IMR-90 (cell line): ENCODE data around the gene TBC1D1. TPM values are rescaled to one million over a fixed set of nuclear protein-coding genes. Genes with fewer than 3 reads are reported as not detected.

ENCODE experiments used
- ATAC-seq: fragments of 200-7000 bp; cut with Tn5 transposase; 2 replicates; pipeline ENCODE4 v1.9.1; 2020; ENCODE audit warnings: low read depth, mild to moderate bottlenecking, moderate library complexity
- BruUV-seq: library from RNA; stranded (reverse); fragments of 400-500 nt; replicated peaks from 2 replicates; lab custom pipeline; 2021; lab: Mats Ljungman, UMichigan
- CTCF ChIA-PET: fragments of 300-600 bp; formaldehyde crosslinking; extraction: SDS; loops from one replicate; lab custom pipeline; 2021; ENCODE audit warnings: antibody characterized with exemption; lab: Yijun Ruan, JAX
- POLR2A ChIA-PET: fragments of 300-600 bp; sonication (Branson Sonifier 250); formaldehyde crosslinking; loops from one replicate; lab custom pipeline; 2022; ENCODE audit warnings: antibody characterized with exemption; ENCODE audit not compliant: unreplicated experiment; lab: Charles Lee
- DNase-seq: peaks from one replicate; pipeline ENCODE4 v3.0.0; 2013
- H2AFZ ChIP-seq: replicated peaks from 2 replicates; pipeline ENCODE3; 2013; ENCODE audit warnings: low read length, mild to moderate bottlenecking; ENCODE audit not compliant: poor library complexity
- H2AK5ac ChIP-seq: 2 replicates; pipeline ENCODE4 v1.6.1; 2013; ENCODE audit warnings: low read depth, low read length, inconsistent platforms
- H2AK9ac ChIP-seq: replicated peaks from 2 replicates; pipeline ENCODE3; 2013; ENCODE audit warnings: mild to moderate bottlenecking, low read depth, low read length, moderate library complexity; ENCODE audit not compliant: poor library complexity
- H2BK120ac ChIP-seq: 2 replicates; pipeline ENCODE4 v1.6.1; 2013; ENCODE audit warnings: low read depth, low read length, inconsistent platforms
- H2BK15ac ChIP-seq: 3 replicates; pipeline ENCODE4 v1.6.1; 2013; ENCODE audit warnings: low read depth, low read length, inconsistent platforms
- H2BK20ac ChIP-seq: 2 replicates; pipeline ENCODE4 v1.6.1; 2013; ENCODE audit warnings: low read depth, mild to moderate bottlenecking, inconsistent platforms, low read length, moderate library complexity
- H2BK5ac ChIP-seq: 2 replicates; pipeline ENCODE4 v1.6.1; 2013; ENCODE audit warnings: mild to moderate bottlenecking, low read depth, low read length, inconsistent platforms; ENCODE audit not compliant: poor library complexity, severe bottlenecking
- H3K14ac ChIP-seq: replicated peaks from 2 replicates; pipeline ENCODE4 v1.6.1; 2013; ENCODE audit warnings: low read depth, low read length, inconsistent platforms
- H3K18ac ChIP-seq: 2 replicates; pipeline ENCODE4 v1.6.1; 2013; ENCODE audit warnings: low read depth, low read length, control low read depth
- H3K23ac ChIP-seq: 2 replicates; pipeline ENCODE4 v1.6.1; 2013; ENCODE audit warnings: low read depth, low read length, inconsistent platforms
- H3K27ac ChIP-seq: 2 replicates; pipeline ENCODE4 v1.5.1; 2013; ENCODE audit warnings: mild to moderate bottlenecking, control low read depth, low read length; ENCODE audit not compliant: insufficient read depth
- H3K27me3 ChIP-seq: 2 replicates; pipeline ENCODE4 v1.6.1; 2013; ENCODE audit warnings: low read length; ENCODE audit not compliant: control insufficient read depth, insufficient read depth
- H3K36me3 ChIP-seq: 2 replicates; pipeline ENCODE4 v1.6.1; 2013; ENCODE audit warnings: low read length, mixed read lengths; ENCODE audit not compliant: control insufficient read depth, insufficient read depth
- H3K4ac ChIP-seq: 2 replicates; pipeline ENCODE4 v1.6.1; 2013; ENCODE audit warnings: low read depth, low read length, inconsistent platforms
- H3K4me1 ChIP-seq: 2 replicates; pipeline ENCODE4 v1.6.1; 2013; ENCODE audit warnings: low read length, mixed read lengths; ENCODE audit not compliant: control insufficient read depth, insufficient read depth
- H3K4me2 ChIP-seq: 2 replicates; pipeline ENCODE4 v1.6.1; 2013; ENCODE audit warnings: low read depth, mild to moderate bottlenecking, control low read depth, low read length, moderate library complexity
- H3K4me3 ChIP-seq: 2 replicates; pipeline ENCODE4 v1.5.1; 2013; ENCODE audit warnings: low read depth, mild to moderate bottlenecking, control low read depth, low read length, moderate library complexity; ENCODE audit not compliant: insufficient read depth
- H3K56ac ChIP-seq: 2 replicates; pipeline ENCODE4 v1.6.1; 2013; ENCODE audit warnings: low read length, inconsistent platforms; ENCODE audit not compliant: insufficient read depth; ENCODE audit errors: extremely low read depth
- H3K79me1 ChIP-seq, 2 experiments: 2 replicates each; pipeline ENCODE4 v1.6.1; 2013; ENCODE audit warnings: low read length in 2 of 2, inconsistent platforms in 1 of 2, low read depth in 1 of 2
- H3K9ac ChIP-seq: 2 replicates; pipeline ENCODE4 v1.6.1; 2013; ENCODE audit warnings: low read depth, low read length, control low read depth
- H3K9me1 ChIP-seq: 2 replicates; pipeline ENCODE4 v1.6.1; 2013; ENCODE audit warnings: low read length, inconsistent platforms; ENCODE audit not compliant: insufficient read depth
- H3K9me3 ChIP-seq: 2 replicates; pipeline ENCODE4 v1.6.1; 2013; ENCODE audit warnings: low read length; ENCODE audit not compliant: control insufficient read depth, insufficient read depth
- H4K20me1 ChIP-seq: 2 replicates; pipeline ENCODE4 v1.6.1; 2013; ENCODE audit warnings: low read length, inconsistent platforms; ENCODE audit not compliant: insufficient read depth
- H4K5ac ChIP-seq: 2 replicates; pipeline ENCODE4 v1.6.1; 2013; ENCODE audit warnings: mild to moderate bottlenecking, low read depth, low read length, control low read depth
- H4K8ac ChIP-seq, 2 experiments: 2 replicates each; pipeline ENCODE4 v1.6.1; 2013; ENCODE audit warnings: low read depth in 2 of 2, low read length in 2 of 2, control low read depth in 1 of 2, inconsistent platforms in 1 of 2
- H4K91ac ChIP-seq: 2 replicates; pipeline ENCODE4 v1.6.1; 2013; ENCODE audit warnings: low read depth, low read length, inconsistent platforms; ENCODE audit not compliant: insufficient read depth
- CEBPB ChIP-seq: IDR thresholded peaks from 2 replicates; pipeline ENCODE4 v1.6.1; 2012; ENCODE audit warnings: low read depth, low read length, improper control_type of control experiment
- CHD1 ChIP-seq: IDR thresholded peaks from 2 replicates; pipeline ENCODE4 v1.6.1; 2012; ENCODE audit warnings: low read depth, low read length, improper control_type of control experiment
- MAZ ChIP-seq: IDR thresholded peaks from 2 replicates; pipeline ENCODE4 v1.6.1; 2012; ENCODE audit warnings: low read depth, mild to moderate bottlenecking, low read length, improper control_type of control experiment, moderate library complexity, borderline replicate concordance
- RFX5 ChIP-seq: IDR thresholded peaks from 2 replicates; pipeline ENCODE4 v1.8.0; 2012; ENCODE audit warnings: low read depth, mild to moderate bottlenecking, low read length, moderate library complexity
- WGBS, 2 experiments: methylation state at CpG; one replicate each; pipeline versions ENCODE4 v1.1.5 to v1.1.7; 2013; ENCODE audit warnings: missing lambda C conversion rate in 2 of 2; ENCODE audit not compliant: insufficient read length in 1 of 2; ENCODE audit errors: extremely low coverage in 2 of 2; 5-methylcytosine and 5-hydroxymethylcytosine counted together
- dilution Hi-C: fragments of 300-500 bp; cut with HindIII; formaldehyde crosslinking; loops from one replicate; pipeline ENCODE4 v1.14.3; 2018; ENCODE audit warnings: low sequenced_read_pairs; ENCODE audit not compliant: unreplicated experiment
- in situ Hi-C: fragments of 300-500 bp; cut with MboI; formaldehyde crosslinking; loops from 3 replicates; pipeline ENCODE4 v1.14.3; 2019; ENCODE audit warnings: low sequenced_read_pairs, inconsistent platforms, mixed read lengths
- intact Hi-C: fragments of 100-400 bp; cut with micrococcal nuclease; formaldehyde crosslinking; loops from 2 replicates; pipeline ENCODE4 v1.10.0; 2022
- polyA plus RNA-seq, 3 experiments: library from polyadenylated mRNA; depleted of rRNA; stranded (reverse); fragments of >200 nt; gene quantifications; 2 replicates each; pipeline ENCODE4 v1.2.3, GENCODE V29; 2012; ENCODE audit warnings: low replicate concordance in 1 of 3
- total RNA-seq: library from RNA; depleted of rRNA; stranded (reverse); fragments of >200 nt; gene quantifications from 2 replicates; pipeline ENCODE4 v1.2.3, GENCODE V29; 2012
- TF ChIP-seq, protein P1 (sequence below): conservative IDR thresholded peaks from 2 replicates; pipeline ENCODE4 v1.5.1; 2012; ENCODE audit warnings: mild to moderate bottlenecking, low read depth, low read length, improper control_type of control experiment

TBC1D1 gene
- total and polyA plus RNA-seq, 2 of the 4 experiments (the other 2 are of a cell fraction) = 42.4 to 104 TPM

DNA sequence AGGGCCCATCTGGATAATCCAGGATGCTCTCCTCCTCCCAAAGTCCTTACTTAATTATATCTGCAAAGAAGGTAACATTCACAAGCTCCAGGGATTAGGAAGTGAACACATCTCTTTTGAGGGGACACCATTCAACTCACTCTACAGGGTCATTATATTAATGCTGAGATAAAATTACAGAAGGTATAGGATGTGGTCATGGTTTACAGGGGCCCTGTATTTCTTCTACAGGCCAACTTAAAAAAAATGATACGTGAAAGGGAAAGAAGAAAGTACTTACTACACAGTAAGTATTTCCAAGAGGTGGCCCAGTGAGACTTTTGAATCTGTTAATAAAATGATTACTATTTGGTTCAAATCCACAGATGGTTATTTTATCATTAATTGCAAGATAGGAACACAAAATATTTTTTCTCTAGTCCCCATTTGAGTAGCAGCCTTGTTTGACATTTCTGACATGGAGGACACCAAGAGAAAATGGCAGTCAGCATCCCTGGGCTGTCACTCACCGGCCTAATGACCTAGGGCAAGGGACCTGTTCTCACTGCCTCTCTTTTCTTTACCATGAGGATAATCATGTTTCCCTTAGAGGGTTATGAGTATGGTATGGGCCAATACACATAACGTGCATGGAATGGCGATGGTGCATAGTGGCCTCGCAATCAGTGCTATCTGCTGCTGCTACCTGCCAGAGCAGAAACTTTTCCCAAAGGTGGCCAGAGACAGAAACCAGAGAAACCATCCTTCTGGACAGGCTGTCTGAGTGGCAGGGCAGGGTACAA is 209.8 kb downstream of the TBC1D1 start:
- Histone ChIP-seq H3K27me3 (no peaks in the 10 kb centered on the region), H4K5ac (peak overlapping the region; percentile 41; the same call in 1 of the 2 replicates), H3K9me3 (no peaks in the 10 kb centered on the region), H3K4me3 (no peak overlapping the region), H3K23ac (peak overlapping the region; percentile 61; the same call in 1 of the 2 replicates), H3K27ac (peak overlapping the region; percentile 71; the same call in 1 of the 2 replicates), H3K4ac (peak overlapping the region; percentile 69), H2BK20ac (peak overlapping the region; percentile 15), H4K91ac (peak overlapping the region; percentile 73), H3K56ac (no peak overlapping the region; the same call in 1 of the 2 replicates), H4K8ac (peak overlapping the region; percentile 81 to 85; a peak in 3 of 4 replicates), H3K14ac (peak overlapping the region; percentile 79), H3K18ac (peak overlapping the region; percentile 94; the same call in 1 of the 2 replicates), H3K9ac (no peak overlapping the region), H2BK120ac (peak overlapping the region; percentile 86), H2AK9ac (peak overlapping the region; percentile 33), H3K36me3 (peaks cover 2% of the 10 kb centered on the region; the same call in 1 of the 2 replicates), H3K9me1 (peaks cover 22% of the 10 kb centered on the region), H3K79me1 (peaks cover 0 to 16% of the 10 kb centered on the region in 2 experiments; a peak in 2 of 4 replicates), H2BK15ac (peak overlapping the region; percentile 88), H3K4me2 (no peak overlapping the region), H2AK5ac (peak overlapping the region; percentile 97), H2AFZ (peak overlapping the region; percentile 39), H3K4me1 (peaks cover 22% of the 10 kb centered on the region), H4K20me1 (no peaks in the 10 kb centered on the region), H2BK5ac (peak overlapping the region; percentile 89)
- ATAC-seq = no peak
- DNase-seq = no peak
- in situ Hi-C loops (no loop called here), dilution Hi-C loops (no loop called here), intact Hi-C loops (no loop called here)
- WGBS, 2 experiments = 100% methylated on average over 3 of the region's 5 CpGs; no CpG with 5 or more reads in 1 of the 2 experiments
- CTCF ChIA-PET = interaction anchor here (0.7 to 0.9 kb wide), 2 partner anchors 14 to 569 kb away, joined by 3 to 4 read pairs; no protein-coding TSS in a partner anchor
- TF ChIP-seq MAZ = no peak
- no peak for TF ChIP-seq CHD1
- TF ChIP-seq, protein P1, sequence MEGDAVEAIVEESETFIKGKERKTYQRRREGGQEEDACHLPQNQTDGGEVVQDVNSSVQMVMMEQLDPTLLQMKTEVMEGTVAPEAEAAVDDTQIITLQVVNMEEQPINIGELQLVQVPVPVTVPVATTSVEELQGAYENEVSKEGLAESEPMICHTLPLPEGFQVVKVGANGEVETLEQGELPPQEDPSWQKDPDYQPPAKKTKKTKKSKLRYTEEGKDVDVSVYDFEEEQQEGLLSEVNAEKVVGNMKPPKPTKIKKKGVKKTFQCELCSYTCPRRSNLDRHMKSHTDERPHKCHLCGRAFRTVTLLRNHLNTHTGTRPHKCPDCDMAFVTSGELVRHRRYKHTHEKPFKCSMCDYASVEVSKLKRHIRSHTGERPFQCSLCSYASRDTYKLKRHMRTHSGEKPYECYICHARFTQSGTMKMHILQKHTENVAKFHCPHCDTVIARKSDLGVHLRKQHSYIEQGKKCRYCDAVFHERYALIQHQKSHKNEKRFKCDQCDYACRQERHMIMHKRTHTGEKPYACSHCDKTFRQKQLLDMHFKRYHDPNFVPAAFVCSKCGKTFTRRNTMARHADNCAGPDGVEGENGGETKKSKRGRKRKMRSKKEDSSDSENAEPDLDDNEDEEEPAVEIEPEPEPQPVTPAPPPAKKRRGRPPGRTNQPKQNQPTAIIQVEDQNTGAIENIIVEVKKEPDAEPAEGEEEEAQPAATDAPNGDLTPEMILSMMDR = no peak
- TF ChIP-seq CEBPB = no peak
- TF ChIP-seq RFX5 = no peak
- POLR2A ChIA-PET = no interaction called here
- BruUV-seq = no TSS peak
